ENCODE measurements around the gene SEC14L5. TPM values are rescaled to one million over a fixed set of nuclear protein-coding genes. Genes with fewer than 3 reads are reported as not detected.

The SEC14L5 gene
- polyA plus RNA-seq, 1 experiment: 0.05 TPM

Other genes with a start within 250 kb of the SEC14L5 start
- gene ANKS3, start 224.1 kb upstream of the SEC14L5 start, polyA plus RNA-seq (2011; rRNA removed): 14.0 and 15.0 TPM in 2 replicates
- gene DNAAF8, start 223.8 kb upstream of the SEC14L5 start, polyA plus RNA-seq (2011; rRNA removed): 0.89 and 1.6 TPM in 2 replicates
- 3.1 and 4.2 TPM in 2 replicates for gene ZNF500, start 191.2 kb upstream of the SEC14L5 start, polyA plus RNA-seq (2011; rRNA removed)
- not detected in 2 replicates for gene SEPTIN12, start 170.0 kb upstream of the SEC14L5 start, polyA plus RNA-seq (2011; rRNA removed)
- gene SMIM22, start 163.0 kb upstream of the SEC14L5 start, polyA plus RNA-seq (2011; rRNA removed): not detected in 2 replicates
- 9.2 and 14.3 TPM in 2 replicates for gene ROGDI, start 155.7 kb upstream of the SEC14L5 start, polyA plus RNA-seq (2011; rRNA removed)
- gene GLYR1, start 111.0 kb upstream of the SEC14L5 start, polyA plus RNA-seq (2011; rRNA removed): 44.2 and 46.3 TPM in 2 replicates
- gene UBN1, start 110.8 kb upstream of the SEC14L5 start, polyA plus RNA-seq (2011; rRNA removed): 11.2 TPM in 2 replicates
- gene PPL, start 21.2 kb upstream of the SEC14L5 start, polyA plus RNA-seq (2011; rRNA removed): 2.0 and 2.2 TPM in 2 replicates
- gene NAGPA, start 75.6 kb downstream of the SEC14L5 start, polyA plus RNA-seq (2011; rRNA removed): 7.9 and 8.9 TPM in 2 replicates
- gene C16orf89, start 107.6 kb downstream of the SEC14L5 start, polyA plus RNA-seq (2011; rRNA removed): 1.2 and 1.3 TPM in 2 replicates
- 35.4 and 39.3 TPM in 2 replicates for gene ALG1, start 113.5 kb downstream of the SEC14L5 start, polyA plus RNA-seq (2011; rRNA removed)
- gene EEF2KMT, start 139.5 kb downstream of the SEC14L5 start, polyA plus RNA-seq (2011; rRNA removed): 6.1 and 8.2 TPM in 2 replicates

All from AG04450 (cell line).